GM19023 (cell line): ENCODE data around the gene GRIK2.

Experiments used
- ATAC-seq: cut with Tn5 transposase; IDR thresholded peaks from one replicate; pipeline ENCODE4 v1.9.1; 2021; ENCODE audit warnings: mild to moderate bottlenecking, moderate library complexity; ENCODE audit not compliant: unreplicated experiment

The GRIK2 gene

DNA sequence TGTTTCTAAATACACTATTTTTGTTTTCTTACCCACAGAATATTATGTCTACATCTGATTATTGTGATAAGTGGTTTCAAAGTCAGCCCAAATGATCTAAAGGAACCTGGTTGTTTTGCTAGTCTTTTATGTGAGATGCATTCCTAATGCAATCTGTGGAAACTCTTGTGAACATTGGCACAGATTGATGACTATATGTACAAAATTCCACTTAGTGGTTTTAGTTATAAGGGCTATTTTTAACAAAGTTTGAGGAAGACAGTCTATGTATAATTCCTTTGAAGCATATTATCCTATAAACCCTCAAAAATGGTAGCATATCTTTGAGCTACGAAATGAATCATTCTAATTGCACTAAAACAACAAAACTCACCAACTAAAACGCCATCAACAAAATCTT, 140.9 kb downstream of the GRIK2 start:
- ATAC-seq, result no peak

DNA sequence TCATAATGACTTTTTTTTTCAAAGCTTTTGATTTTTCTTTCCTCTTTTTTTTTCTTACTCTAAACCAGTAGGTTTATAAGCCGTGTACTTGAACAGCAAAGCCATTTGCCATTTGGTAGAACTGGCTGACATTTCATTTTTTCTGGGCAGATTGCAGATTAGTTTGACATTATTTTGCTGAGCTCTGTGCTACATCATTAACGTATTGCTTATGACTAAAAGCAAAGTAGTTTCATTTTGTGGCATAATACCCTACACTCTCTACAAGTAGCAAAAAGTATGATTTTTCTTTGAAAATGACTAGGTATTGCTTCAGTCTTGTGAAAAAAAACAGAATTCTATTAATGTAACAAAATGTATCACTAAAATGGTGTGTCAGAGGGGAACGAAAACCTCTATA, 141.3 kb downstream of the GRIK2 start:
- ATAC-seq, result no peak

DNA sequence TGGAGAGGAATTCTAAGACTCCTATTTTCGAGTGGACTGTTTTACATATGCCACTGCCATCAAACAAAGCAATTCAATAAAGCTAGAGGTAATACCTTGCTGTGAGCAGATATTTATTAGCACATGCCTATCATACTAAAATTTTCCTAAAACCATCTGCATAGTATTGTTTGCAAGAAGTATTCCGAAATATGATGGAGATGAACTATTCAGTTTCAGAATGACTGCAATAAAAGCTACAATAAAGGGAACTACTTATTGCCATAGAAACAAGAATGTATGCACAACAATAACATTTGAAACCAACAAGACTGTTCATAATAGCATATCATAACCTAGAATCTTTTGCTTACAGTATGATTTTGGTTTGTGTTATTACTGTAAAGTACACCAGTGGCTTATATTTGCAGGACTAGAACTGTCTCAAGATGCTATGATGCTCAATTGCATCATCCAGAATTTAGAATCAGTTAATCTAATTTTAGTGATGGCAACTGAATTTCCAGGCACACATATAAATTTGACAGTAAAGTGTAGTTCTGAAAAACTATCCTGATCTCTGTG, 144.3 kb downstream of the GRIK2 start:
- ATAC-seq, result no peak

DNA sequence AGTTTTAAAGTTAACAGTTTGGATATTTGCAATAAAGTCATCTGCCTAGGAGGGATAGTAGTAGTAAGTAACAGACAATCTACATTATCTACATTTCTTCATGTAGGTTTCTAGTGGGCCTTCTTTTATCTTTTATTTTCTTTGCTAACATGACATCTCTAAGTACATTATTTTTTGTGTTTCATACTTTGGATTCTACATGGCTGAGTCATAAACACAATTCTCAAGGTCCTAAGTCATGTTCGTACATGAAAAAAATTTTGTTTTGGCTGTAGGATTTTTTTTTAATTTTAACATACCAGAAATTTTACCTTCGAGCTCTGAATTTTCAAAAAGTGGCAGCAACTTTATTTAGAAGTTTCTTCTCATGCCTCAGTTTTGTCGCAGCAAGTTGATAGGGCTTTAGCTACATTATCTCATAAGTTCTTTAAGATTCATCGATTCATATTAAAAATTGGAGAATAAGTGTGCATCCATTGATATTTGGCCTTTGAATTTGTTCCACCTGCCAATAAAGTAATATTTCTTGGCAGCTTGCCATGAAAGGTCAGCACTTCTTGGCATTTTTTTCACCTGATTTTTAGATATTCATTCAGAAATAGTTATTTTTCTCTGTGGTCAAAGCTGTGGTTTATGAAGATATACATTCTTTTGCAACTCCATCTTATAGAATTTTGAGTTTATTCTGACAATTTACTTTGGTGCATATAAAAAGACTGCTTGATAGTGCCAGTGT, 146.2 kb downstream of the GRIK2 start:
- no peak for ATAC-seq

DNA sequence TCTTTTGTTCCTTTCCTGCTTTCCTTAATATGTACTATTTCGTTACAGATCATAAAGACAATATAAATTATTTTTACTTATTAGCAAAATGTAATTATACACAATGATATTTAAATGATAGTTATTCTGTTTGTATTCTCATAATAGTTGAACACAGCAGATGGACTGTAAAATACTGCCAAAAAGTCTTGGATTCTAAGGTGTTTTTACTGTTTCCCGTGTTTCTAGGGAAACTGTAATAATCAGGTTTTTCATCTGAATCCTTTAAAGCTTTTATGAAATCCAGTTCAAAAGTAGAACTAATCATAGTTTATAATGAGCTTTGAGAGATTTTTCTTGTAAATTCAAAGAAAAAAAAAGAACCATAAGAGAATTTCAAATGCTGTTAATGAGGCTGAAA, 148.4 kb downstream of the GRIK2 start:
- ATAC-seq, result no peak

DNA sequence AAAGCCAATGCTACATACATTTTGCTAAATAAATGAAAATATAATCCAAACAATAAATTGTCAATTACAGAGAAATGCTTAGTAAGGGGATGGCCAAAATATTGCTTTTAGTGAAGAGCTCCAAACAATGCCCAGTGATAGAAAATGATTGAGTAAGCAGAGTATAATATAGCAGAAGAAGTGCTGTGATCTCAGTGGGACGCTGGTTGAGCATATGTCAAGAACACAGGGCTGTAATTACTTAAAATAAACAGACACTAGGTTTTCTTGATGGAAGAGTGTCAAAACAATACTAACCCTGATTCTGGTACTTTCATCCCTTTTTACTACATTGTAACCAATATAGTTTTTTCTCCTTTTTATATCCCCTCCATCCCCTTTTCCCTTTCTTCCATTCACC, 150.3 kb downstream of the GRIK2 start:
- no peak for ATAC-seq

DNA sequence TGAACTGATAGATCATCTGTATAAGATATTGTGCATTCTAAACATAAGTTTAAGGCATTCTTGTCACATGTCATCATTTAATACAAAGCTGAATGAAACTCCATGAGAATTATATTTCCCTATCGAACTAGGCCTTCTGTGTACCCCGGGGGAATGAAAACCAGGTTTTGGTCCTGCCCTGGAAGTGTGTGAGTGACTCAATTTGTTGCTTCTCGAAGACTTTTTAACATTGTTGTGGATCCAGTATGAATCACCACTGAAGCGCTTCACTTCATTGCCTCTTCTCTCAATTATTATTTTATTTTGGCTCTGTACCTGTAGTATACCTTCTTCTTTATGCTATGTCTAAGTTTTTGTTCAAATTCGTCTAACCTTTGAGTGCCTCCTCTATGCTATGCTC, 150.8 kb downstream of the GRIK2 start:
- ATAC-seq, result no peak

DNA sequence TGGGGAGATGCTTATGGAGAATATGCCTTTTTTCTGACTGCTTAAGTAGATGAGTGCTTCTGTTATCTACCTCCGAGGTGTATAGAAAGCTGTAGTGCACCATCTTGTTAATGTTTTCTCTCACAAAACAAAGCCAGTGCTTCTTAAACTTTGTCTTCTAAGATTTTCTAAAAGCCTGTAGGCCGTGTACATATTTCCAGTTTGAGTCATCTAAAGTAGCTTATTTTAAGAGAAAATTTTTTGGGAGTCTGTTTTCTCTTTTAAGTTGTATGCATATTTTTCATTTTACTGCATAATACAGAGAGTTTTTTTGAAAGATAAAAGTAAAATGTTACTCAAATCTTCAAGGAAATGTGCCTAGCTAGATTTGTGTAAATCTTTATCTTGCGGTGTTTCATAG, 151.7 kb downstream of the GRIK2 start:
- ATAC-seq, result no peak

DNA sequence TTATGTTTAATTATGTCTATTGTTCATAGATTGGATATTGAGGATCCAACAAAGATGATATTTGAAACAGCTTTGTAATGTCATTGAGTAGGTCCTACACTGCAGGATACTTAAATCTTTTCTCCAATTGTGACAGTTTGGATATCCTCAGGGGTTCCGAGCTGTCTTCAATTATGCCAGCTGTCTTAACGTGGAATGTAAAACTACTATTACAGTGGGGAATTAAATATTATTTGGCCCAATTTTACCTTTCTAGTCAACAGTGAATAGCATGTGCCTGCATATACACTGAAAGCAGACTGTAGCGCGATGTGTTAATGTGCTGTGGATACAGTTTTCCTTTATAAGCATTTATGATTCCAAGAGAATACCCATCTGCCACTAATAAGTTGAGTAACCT, 156.9 kb downstream of the GRIK2 start:
- no peak for ATAC-seq

DNA sequence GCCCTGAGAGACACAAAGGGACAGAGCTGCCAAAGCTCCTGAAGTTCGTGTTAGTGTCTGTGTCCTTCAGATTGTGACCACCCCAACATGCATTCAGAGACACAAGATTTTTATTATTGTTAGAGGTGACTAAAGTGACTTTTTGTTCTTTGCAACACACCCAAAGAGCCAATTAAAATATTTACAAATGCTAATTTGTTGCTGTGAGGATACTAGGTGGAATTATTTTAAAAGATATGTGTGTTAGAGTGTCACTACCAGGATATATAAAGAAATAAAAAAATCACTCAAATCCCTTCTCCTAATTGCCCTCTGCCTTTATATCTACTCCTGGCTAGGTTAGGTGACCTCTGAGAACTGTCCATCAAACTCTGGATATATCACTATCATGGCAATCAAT, 160.7 kb downstream of the GRIK2 start:
- no peak for ATAC-seq

DNA sequence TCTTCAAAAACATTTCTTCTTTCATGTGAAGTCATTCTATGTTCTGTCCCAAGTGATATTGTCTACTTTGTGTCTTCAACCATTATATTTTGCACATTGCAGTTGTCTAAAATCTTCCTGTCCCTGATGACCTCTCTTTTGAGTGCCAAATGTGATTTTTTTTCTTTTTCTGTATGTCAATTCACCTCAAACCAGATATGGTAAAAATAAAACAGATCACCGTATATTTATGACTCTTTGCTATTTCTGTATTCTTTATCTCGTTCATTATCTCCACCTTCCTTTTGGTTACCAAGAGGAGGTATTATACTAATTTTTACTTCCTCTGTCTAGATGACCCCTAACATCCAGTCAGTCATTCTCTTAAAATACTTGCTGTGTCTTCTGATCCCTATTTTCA, 165.2 kb downstream of the GRIK2 start:
- no peak for ATAC-seq

DNA sequence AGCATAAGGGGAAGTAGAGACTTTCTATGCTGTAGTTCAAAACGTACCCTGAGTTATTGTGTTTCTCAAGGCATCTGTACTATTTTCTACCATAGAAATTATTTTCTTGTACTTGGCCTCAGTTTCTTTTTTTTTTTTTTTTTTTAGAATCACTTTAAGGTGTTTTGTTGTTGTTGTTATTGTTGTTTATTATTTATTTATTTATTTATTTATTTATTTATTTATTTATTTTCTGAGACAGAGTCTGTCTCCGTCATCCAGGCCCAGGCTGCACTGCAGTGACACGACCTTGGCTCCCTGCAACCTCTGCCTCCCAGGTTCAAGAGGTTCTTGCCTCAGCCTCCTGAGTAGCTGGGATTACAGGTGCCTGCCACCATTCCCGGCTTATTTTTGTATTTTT, 179.1 kb downstream of the GRIK2 start:
- ATAC-seq, result no peak

DNA sequence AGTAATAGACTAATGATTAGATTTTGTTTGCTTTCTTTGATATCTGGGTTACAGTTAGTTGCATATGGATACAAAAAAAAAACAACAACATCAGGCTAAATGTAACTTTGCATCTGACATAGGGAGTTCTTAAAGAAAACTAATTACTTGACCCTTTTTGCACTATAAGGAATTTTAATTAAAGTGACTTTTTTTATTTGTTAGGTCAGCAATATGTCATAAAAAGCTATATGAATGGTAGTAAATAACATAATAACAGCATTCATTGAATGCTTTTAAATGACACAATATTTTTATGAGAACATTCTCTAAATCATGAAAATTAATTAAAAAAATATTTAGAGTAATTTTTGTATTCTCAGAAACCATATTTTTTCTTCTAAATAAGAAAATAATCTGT, 183.6 kb downstream of the GRIK2 start:
- no peak for ATAC-seq

DNA sequence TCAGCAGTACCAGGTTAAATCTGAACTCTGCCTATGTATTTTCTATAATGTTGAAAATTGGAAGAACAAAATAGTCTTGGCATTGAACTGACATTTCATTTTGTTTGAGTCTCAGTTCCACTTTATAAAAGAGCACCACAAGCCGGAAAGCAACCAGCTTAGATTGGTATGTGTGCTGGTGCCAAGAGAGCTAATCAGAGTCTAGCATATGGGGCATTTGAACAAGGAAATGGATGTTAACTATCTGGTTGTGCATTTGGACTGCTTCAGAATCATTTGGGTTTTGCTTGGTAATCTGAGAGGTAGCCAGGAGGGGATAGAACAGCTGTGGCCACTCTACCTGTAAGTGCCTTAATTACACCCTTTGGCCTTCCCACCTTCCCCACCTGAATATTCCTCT, 184.8 kb downstream of the GRIK2 start:
- no peak for ATAC-seq

DNA sequence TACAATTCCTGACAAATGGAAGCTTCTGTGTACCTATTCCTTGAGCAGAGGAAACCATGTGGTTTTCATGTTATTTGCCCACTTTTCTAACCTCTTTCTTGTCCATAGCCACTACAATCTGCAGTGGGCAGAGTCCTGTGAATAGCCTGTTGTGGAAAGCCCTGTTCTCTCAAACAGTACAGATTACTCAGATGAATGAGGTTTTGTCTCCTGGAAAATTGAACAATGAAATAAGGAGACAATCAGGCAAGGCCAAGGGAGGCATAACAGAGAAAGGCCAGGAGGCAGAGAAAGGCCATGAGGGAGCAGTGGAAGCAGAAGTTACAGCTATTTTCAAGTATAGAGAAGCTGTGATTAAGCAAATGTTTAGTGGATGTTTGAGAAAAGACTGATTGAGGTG, 189.3 kb downstream of the GRIK2 start:
- ATAC-seq, result no peak

DNA sequence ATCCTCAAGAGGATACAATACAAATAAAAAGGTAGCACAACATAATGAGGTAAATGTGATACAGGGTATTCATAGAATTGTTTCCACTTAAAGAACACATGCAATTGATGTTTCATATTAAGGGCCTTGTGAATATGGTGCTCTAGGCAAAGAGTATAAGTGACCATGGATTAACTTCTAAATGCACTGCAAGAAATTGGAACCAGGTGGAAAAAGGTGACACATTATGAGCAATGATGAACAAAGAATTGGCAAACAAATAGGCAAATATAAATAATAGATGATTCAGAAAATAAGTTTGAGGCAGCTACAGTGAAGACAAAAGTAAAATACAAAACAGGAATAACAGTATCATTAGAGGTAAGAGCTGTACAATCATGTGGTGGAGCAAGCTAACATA, 192.0 kb downstream of the GRIK2 start:
- no peak for ATAC-seq

DNA sequence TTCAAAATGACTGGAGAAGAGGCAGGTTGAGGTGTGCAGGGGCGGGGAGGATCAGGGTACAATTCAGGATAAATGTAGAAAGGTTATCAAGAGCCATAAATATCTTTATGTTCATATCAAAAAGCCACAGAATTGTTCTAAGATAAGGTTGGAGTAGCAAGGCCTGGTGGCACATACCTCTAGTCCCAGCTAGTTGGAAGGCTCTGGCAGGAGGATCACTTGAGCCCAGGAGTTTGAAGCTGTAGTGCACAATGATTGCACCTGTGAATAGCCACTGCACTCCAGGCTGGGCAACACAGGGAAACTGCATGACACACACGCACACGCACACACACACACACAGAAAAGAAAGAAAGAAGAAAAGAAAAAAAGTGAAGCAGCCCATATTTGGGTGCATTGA, 194.8 kb downstream of the GRIK2 start:
- ATAC-seq, result no peak

DNA sequence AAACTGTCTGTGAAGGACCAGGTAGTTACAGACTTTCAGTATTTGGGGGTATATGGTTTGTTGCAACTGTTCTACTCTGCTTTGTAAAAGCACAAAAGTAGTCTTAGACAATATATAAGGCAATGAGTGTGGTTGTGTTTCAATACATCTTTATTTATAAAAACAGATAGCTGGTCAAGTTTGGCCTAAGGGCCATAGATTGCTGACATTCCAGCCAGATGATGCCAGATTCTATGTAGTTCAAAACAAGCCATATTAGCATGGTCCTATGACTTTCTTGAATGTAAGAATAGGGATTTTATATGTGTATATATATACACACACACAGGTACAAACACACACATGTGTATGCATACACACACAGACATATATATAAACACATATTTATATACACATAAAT, 201.8 kb downstream of the GRIK2 start:
- ATAC-seq, result no peak

DNA sequence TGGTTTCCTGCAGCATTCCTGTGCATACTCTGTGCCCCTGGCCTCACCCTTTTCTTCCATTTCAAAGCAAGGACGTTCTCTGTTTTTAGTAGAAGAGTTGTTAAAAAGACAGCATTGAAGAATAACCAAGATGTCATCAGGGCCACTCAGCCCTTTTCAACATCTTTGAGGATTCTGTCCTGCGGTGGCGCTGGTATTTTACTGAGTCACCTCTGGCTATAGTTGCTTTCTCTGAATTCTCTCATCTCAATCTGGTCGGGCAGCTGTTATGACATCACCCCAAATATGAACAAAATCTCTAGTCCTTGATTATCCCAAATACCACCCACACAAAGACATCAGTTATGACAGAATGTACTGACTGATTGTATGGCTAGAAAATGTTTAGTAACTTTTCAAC, 204.2 kb downstream of the GRIK2 start:
- no peak for ATAC-seq

DNA sequence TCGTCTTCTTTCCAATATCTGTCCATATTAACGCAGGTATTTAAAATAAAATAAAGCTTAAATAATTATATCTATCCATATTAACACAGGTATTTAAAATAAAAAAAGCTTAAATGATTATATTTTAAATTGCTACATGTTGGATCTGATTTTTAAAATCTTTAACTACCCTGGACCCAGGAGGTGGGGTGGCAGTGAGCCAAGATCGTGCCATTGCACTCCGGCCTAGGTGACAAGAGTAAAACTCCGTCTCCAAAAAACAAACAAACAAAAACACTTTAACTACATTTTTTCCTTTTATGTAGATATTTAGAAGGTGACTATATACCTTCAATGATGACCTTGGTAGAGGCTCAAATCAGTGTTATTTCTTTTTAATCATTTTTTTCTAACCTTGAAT, 211.9 kb downstream of the GRIK2 start:
- no peak for ATAC-seq

DNA sequence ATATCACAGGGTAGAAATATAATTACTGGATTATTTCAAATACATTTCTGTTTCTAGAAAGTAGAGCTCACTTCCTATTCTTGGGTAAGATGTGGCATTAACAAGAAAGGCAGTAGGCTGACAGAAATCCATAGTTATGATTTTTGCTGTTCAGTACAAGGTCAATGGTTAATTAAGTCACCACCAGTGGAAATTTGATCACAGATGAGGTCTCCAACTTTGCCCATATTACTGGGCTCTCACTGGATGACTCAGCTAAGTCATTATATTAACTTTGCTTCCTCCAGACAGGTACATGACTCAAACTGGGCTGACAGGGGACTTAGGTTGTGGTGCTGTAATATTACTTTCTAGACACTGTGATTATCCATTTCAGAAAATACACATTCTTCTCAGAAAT, 212.4 kb downstream of the GRIK2 start:
- peak; percentile 81 for ATAC-seq

DNA sequence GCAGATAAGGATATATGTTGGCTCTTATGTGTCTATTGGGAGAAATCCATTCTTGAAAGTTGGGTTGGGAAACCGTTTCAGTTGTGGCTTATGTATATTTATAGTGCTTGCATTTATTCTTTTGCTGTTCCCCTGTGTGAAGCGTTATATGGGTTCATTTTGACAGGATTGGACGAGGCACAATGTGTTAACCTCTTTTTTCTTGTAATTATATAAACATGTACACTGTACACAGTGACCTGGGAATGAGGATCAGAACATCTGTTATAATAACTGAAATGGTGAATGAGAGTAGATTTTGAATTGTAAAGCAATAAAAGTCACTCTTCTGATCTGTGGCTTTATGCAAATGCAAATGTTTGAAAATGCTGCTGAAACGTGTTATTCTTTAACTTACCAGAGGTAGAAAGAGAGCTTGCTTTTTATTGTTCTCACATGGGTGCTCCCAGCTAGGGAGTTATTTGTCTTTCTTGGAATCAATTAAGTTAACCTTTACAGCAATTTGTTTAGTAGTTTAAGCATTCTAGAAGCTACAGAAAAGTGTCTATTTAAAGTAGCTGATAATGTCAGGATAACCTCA, 213.7 kb downstream of the GRIK2 start:
- no peak for ATAC-seq

DNA sequence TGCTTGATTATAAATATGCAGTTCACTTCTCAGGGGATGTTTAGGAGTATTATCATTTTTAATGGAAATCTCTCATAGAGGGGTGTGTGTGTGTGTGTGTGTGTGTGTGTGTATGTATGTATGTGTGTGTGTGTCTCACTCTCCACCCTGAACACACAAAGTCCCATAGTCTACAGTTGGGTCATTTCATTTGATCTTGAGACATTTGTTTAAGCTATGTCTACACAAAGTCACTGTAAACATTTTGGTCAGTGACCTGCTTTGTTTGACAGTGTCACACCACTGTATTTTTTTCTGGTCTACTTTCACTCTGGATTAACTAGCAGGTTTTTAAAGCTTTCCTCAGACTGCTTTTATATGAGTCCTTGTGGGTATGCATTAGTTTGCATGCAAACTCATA, 215.2 kb downstream of the GRIK2 start:
- no peak for ATAC-seq
